K562 (cell line): ENCODE measurements around the gene CARS2. TPM values are rescaled to one million over a fixed set of nuclear protein-coding genes. Genes with fewer than 3 reads are reported as not detected.

Experiments
- ATAC-seq: fragments of 200-7000 bp; cut with Tn5 transposase; 3 replicates; pipeline ENCODE4 v1.9.1; 2020; ENCODE audit warnings: moderate library complexity
- BruUV-seq: library from RNA; stranded (reverse); fragments of 400-500 nt; replicated peaks from 2 replicates; lab custom pipeline; 2021; lab: Mats Ljungman, UMichigan
- CTCF ChIA-PET: fragments of 300-600 bp; formaldehyde crosslinking; extraction: SDS; loops from one replicate; lab custom pipeline; 2021; ENCODE audit warnings: low intra/inter-chr PET ratio; lab: Yijun Ruan, JAX
- POLR2A ChIA-PET: fragments of 300-600, 350-650 bp; sonication (Branson Sonifier 250); formaldehyde crosslinking; extraction: SDS; loops from one replicate; lab custom pipeline; 2021; ENCODE audit warnings: antibody characterized with exemption, inconsistent platforms; lab: Yijun Ruan, JAX
- DNase-seq, 4 experiments: peaks; one replicate each; pipeline versions ENCODE4 v3.0.0 to v3.0.0-alpha.2; 2011 to 2018; ENCODE audit warnings: low spot score in 3 of 4, mixed read lengths in 3 of 4; ENCODE audit errors: extremely low read depth in 1 of 4
- FAIRE-seq: peaks from 2 replicates; lab custom pipeline; 2011; peaks lifted over from hg19 to GRCh38; lab: Jason Lieb, UNC
- H2AFZ ChIP-seq: 2 replicates; pipeline ENCODE4 v1.6.0; 2011; ENCODE audit warnings: low read depth, low read length, control low read depth, inconsistent platforms
- H3K27ac ChIP-seq: fragments of 200-600 bp; 3 replicates; pipeline ENCODE4 v1.8.0; 2011; ENCODE audit warnings: low read depth, mild to moderate bottlenecking, control low read depth, inconsistent platforms, low read length, moderate library complexity, mixed read lengths; ENCODE audit errors: extremely low read depth
- H3K27me3 ChIP-seq, 2 experiments: fragments of 300-600 bp in 1 of 2; 2 replicates in 1 of 2; 3 replicates in 1 of 2; pipeline versions ENCODE4 v1.6.0 to v1.8.0; 2011; ENCODE audit warnings: inconsistent platforms in 2 of 2, low read length in 2 of 2, mild to moderate bottlenecking in 1 of 2, mixed read lengths in 1 of 2, moderate library complexity in 1 of 2; ENCODE audit not compliant: control insufficient read depth in 2 of 2, insufficient read depth in 2 of 2
- H3K36me3 ChIP-seq: fragments of 300-600 bp; 3 replicates; pipeline ENCODE4 v1.8.0; 2011; ENCODE audit warnings: mild to moderate bottlenecking, low read length, inconsistent platforms; ENCODE audit not compliant: control insufficient read depth, insufficient read depth
- H3K4me1 ChIP-seq, 2 experiments: fragments of 200-600 bp in 1 of 2; replicated peaks in 1 of 2; 2 replicates in 1 of 2; 3 replicates in 1 of 2; pipeline versions ENCODE4 v1.5.1 to v1.8.0; 2011; ENCODE audit warnings: inconsistent platforms in 2 of 2, low read length in 2 of 2, mild to moderate bottlenecking in 1 of 2, mixed read lengths in 1 of 2, moderate library complexity in 1 of 2; ENCODE audit not compliant: control insufficient read depth in 2 of 2, insufficient read depth in 2 of 2
- H3K4me2 ChIP-seq: 2 replicates; pipeline ENCODE4 v1.6.1; 2011; ENCODE audit warnings: low read length, control low read depth, inconsistent platforms, mixed read lengths; ENCODE audit not compliant: insufficient read depth
- H3K4me3 ChIP-seq: fragments of 200-600 bp; sonication (generic), shearing (Covaris generic); 2 replicates; pipeline ENCODE4 v1.5.1; 2016; ENCODE audit warnings: control low read depth, inconsistent platforms
- H3K79me2 ChIP-seq: fragments of 200-600 bp; 3 replicates; pipeline ENCODE4 v1.8.0; 2011; ENCODE audit warnings: low read length, inconsistent platforms; ENCODE audit not compliant: control insufficient read depth, insufficient read depth
- H3K9ac ChIP-seq, 2 experiments: 2 replicates each; pipeline versions ENCODE4 v1.6.0 to v1.6.1; 2011; ENCODE audit warnings: low read depth in 2 of 2, low read length in 2 of 2, control low read depth in 1 of 2, inconsistent platforms in 1 of 2, mild to moderate bottlenecking in 1 of 2, mixed read lengths in 1 of 2; ENCODE audit not compliant: insufficient read depth in 1 of 2
- H3K9me1 ChIP-seq: one replicate; pipeline ENCODE4 v1.6.0; 2011; ENCODE audit warnings: inconsistent platforms, mild to moderate bottlenecking, low read length, moderate library complexity; ENCODE audit not compliant: control insufficient read depth, insufficient read depth
- H3K9me3 ChIP-seq: replicated peaks from 2 replicates; pipeline ENCODE4 v1.5.1; 2011; ENCODE audit warnings: low read depth, low read length, inconsistent platforms; ENCODE audit not compliant: control insufficient read depth, insufficient read depth
- H4K20me1 ChIP-seq: replicated peaks from 2 replicates; pipeline ENCODE4 v1.6.1; 2011; ENCODE audit warnings: low read length, inconsistent platforms, mixed read lengths; ENCODE audit not compliant: control insufficient read depth, insufficient read depth
- AFF1 ChIP-seq, 2 experiments: fragments of 450-650 bp; IDR thresholded peaks; 2 replicates each; pipeline ENCODE4 v1.6.1; 2018; ENCODE audit warnings: mild to moderate bottlenecking in 2 of 2, low read depth in 1 of 2; ENCODE audit not compliant: partially characterized antibody in 2 of 2
- ELK3 ChIP-seq: fragments of 450-650 bp; formaldehyde crosslinking; IDR thresholded peaks from 2 replicates; pipeline ENCODE4 v1.4.0; 2020; ENCODE audit warnings: mild to moderate bottlenecking
- FOSL1 ChIP-seq: fragments of 200-800 bp; sonication (Bioruptor generic); conservative IDR thresholded peaks from 2 replicates; pipeline ENCODE4 v1.6.1; 2016; ENCODE audit warnings: missing genetic modification characterization, missing compliant biosample characterization
- FOXK1 ChIP-seq: sonication (generic); formaldehyde crosslinking; IDR thresholded peaks from 2 replicates; pipeline ENCODE4 v1.8.0; 2022; ENCODE audit warnings: missing genetic modification reagents, mild to moderate bottlenecking, borderline replicate concordance
- HNRNPK ChIP-seq: fragments of 200-400 bp; formaldehyde crosslinking; IDR thresholded peaks from one replicate; pipeline ENCODE4 v1.6.1; 2018; ENCODE audit warnings: mild to moderate bottlenecking, low read depth, low read length; ENCODE audit not compliant: poor library complexity, severe bottlenecking
- KAT7 ChIP-seq: sonication (generic); formaldehyde crosslinking; IDR thresholded peaks from 2 replicates; pipeline ENCODE4 v1.8.0; 2022; ENCODE audit warnings: missing genetic modification reagents, mild to moderate bottlenecking, borderline replicate concordance
- MED1 ChIP-seq: sonication (generic); formaldehyde crosslinking; IDR thresholded peaks from 2 replicates; pipeline ENCODE4 v1.8.1; 2023; ENCODE audit warnings: missing genetic modification reagents, borderline replicate concordance
- RFX1 ChIP-seq: fragments of 450-650 bp; IDR thresholded peaks from 2 replicates; pipeline ENCODE4 v1.6.1; 2016; ENCODE audit warnings: mild to moderate bottlenecking, moderate library complexity
- SAP30 ChIP-seq: fragments of 200-600 bp; sonication (generic); IDR thresholded peaks from 2 replicates; pipeline ENCODE4 v1.6.1; 2012; ENCODE audit warnings: borderline replicate concordance, low read depth, mild to moderate bottlenecking, moderate library complexity, low read length, control low read depth, inconsistent platforms; ENCODE audit not compliant: insufficient read depth, poor library complexity, severe bottlenecking
- SMARCA4 ChIP-seq: fragments of 450-650 bp; IDR thresholded peaks from 2 replicates; pipeline ENCODE4 v1.6.1; 2016
- SRSF7 ChIP-seq: fragments of 200-400 bp; formaldehyde crosslinking; optimal IDR thresholded peaks from 2 replicates; pipeline ENCODE3; 2017; ENCODE audit warnings: mild to moderate bottlenecking, low read depth, low read length
- WGBS: fragments of 100-300 bp; shearing (Covaris generic); methylation state at CpG from one replicate; pipeline ENCODE4 v1.1.6; 2016; ENCODE audit warnings: low coverage, mixed read lengths; ENCODE audit not compliant: insufficient coverage; ENCODE audit errors: missing lambda C conversion rate; 5-methylcytosine and 5-hydroxymethylcytosine counted together
- in situ Hi-C: fragments of 300-500 bp; cut with MboI; formaldehyde crosslinking; loops from 4 replicates; pipeline ENCODE4 v1.15.0; 2018; ENCODE audit warnings: inconsistent platforms, mixed read lengths
- intact Hi-C: fragments of 100-400 bp; cut with micrococcal nuclease; formaldehyde crosslinking; loops from 2 replicates; pipeline ENCODE4 v1.14.2; 2022
- polyA plus RNA-seq, 8 experiments: library from polyadenylated mRNA; depleted of rRNA in 4 of 8; stranded (reverse) in 5 of 8; unstranded in 3 of 8; fragments of >200 nt; fragmentation: Nextera tagmentation in 2 of 8; fragmentation: Illumina TruSeq in 1 of 8; extraction: Ambion mirVana in 2 of 8; extraction: Trizol in 1 of 8; gene quantifications; 2 replicates each; pipeline versions ENCODE4 v1.2.1 to v1.2.3, GENCODE V29; 2011 to 2014; ENCODE audit warnings: inconsistent platforms in 1 of 8, missing spikeins in 1 of 8
- total RNA-seq, 7 experiments: library from RNA; depleted of rRNA in 6 of 7; stranded (reverse); fragments of >200 nt in 6 of 7; fragmentation: Illumina TruSeq in 2 of 7; extraction: Trizol in 2 of 7; gene quantifications; 2 replicates each; pipeline versions ENCODE4 v1.2.1 to v1.2.3, GENCODE V29; 2011 to 2021; ENCODE audit warnings: low replicate concordance in 1 of 7

Gene CARS2
- total and polyA plus RNA-seq, 9 of the 15 experiments (the other 6 are each of a cell fraction or from before 2014, with no cell fraction given) = 1.7 to 37.4 (median 30.5) TPM

GRCh38 chr13:110634558-110634957 is 71.4 kb downstream of the CARS2 start:
- no TSS peak for BruUV-seq
- no peaks in the 10 kb centered on the region for H4K20me1 ChIP-seq
- intact Hi-C loops (no loop called here), in situ Hi-C loops (no loop called here)
- H3K36me3 ChIP-seq = peaks cover 69% of the 10 kb centered on the region; the same call in 2 of the 3 replicates
- peaks cover 0 to 4% of the 10 kb centered on the region in 2 experiments; a peak in 2 of 5 replicates for H3K4me1 ChIP-seq
- CTCF ChIA-PET = no interaction called here
- ATAC-seq (no peak), FAIRE-seq (no peak), DNase-seq (no peak)
- H3K4me3 ChIP-seq = no peak overlapping the region
- no peaks in the 10 kb centered on the region for H3K9me3 ChIP-seq
- TF ChIP-seq FOSL1 (tag) (0 out of 2 replicates have a peak, but pooled peaks have one; percentile 22), FOXK1 (CRISPR knock-in tag) (no peak)
- peaks cover 21% of the 10 kb centered on the region for H3K79me2 ChIP-seq
- no peak overlapping the region for H3K27ac ChIP-seq
- H2AFZ ChIP-seq = no peak overlapping the region
- POLR2A ChIA-PET = no interaction called here
- no peaks in the 10 kb centered on the region for H3K27me3 ChIP-seq
- H3K9ac ChIP-seq = peak overlapping the region in 1 of 2 experiments; percentile 17; a peak in 1 of 4 replicates
- WGBS = 90% methylated on average over 14 of the region's 19 CpGs
- H3K4me2 ChIP-seq = no peak overlapping the region
- H3K9me1 ChIP-seq = no peaks in the 10 kb centered on the region

- WGBS = 79% methylated on average over 6 of the region's 8 CpGs
- no peak for TF ChIP-seq SRSF7
- TF ChIP-seq AFF1 (IDR thresholded peaks at IDR 0.05; ENCODE audit: low read depth in 1 of 2, partially characterized antibody in 2 of 2) = no peak
- TF ChIP-seq KAT7 (CRISPR knock-in tag) = no peak
- no peak for TF ChIP-seq SMARCA4
- TF ChIP-seq MED1 (CRISPR knock-in tag) = no peak
- no peak for TF ChIP-seq ELK3 (CRISPR knock-in tag)
- no peak for TF ChIP-seq HNRNPK
- no peak for TF ChIP-seq RFX1
- no peak for TF ChIP-seq SAP30
These were observed 72.1 kb downstream of the CARS2 start for GRCh38 chr13:110633776-110634175.

More at GRCh38 chr13:110633776-110634175, 72.1 kb downstream of the CARS2 start:
- Histone ChIP-seq H3K4me2 (no peak overlapping the region), H3K9ac (no peak overlapping the region), H3K4me3 (no peak overlapping the region), H3K27me3 (no peaks in the 10 kb centered on the region), H3K27ac (no peak overlapping the region), H2AFZ (no peak overlapping the region), H3K79me2 (peaks cover 23% of the 10 kb centered on the region), H3K9me1 (no peaks in the 10 kb centered on the region), H3K36me3 (peaks cover 67% of the 10 kb centered on the region; the same call in 2 of the 3 replicates), H3K4me1 (peaks cover 0 to 4% of the 10 kb centered on the region in 2 experiments; a peak in 2 of 5 replicates), H4K20me1 (no peaks in the 10 kb centered on the region), H3K9me3 (no peaks in the 10 kb centered on the region)
- ATAC-seq (no peak), FAIRE-seq (no peak), DNase-seq (no peak)
- in situ Hi-C loops (no loop called here), intact Hi-C loops (no loop called here)
- POLR2A ChIA-PET = no interaction called here
- no TSS peak for BruUV-seq
- CTCF ChIA-PET = no interaction called here
